GM12878 (cell line): ENCODE data around the gene IL5.

Experiments used
- ATF7 ChIP-seq: fragments of 450-650 bp; IDR thresholded peaks from 2 replicates; pipeline ENCODE4 v1.6.1; 2016; ENCODE audit warnings: low read depth, mild to moderate bottlenecking
- EGR1 ChIP-seq, 2 experiments: IDR thresholded peaks; 1 replicate in 1 of 2; 2 replicates in 1 of 2; pipeline ENCODE4 v1.6.1; 2011 to 2012; ENCODE audit warnings: low read depth in 2 of 2, low read length in 2 of 2, borderline replicate concordance in 1 of 2, mild to moderate bottlenecking in 1 of 2, moderate library complexity in 1 of 2
- EZH2 ChIP-seq: IDR thresholded peaks from 2 replicates; pipeline ENCODE4 v1.6.1; 2012; ENCODE audit warnings: low read depth, mild to moderate bottlenecking, control low read depth, inconsistent platforms, low read length, borderline replicate concordance; ENCODE audit not compliant: control insufficient read depth
- FOXK2 ChIP-seq: fragments of 450-650 bp; IDR thresholded peaks from 2 replicates; pipeline ENCODE4 v1.6.1; 2017; ENCODE audit warnings: mild to moderate bottlenecking, moderate library complexity
- HDAC6 ChIP-seq: fragments of 200-600 bp; sonication (generic); IDR thresholded peaks from one replicate; pipeline ENCODE4 v1.8.0; 2017; ENCODE audit warnings: antibody characterized with exemption; ENCODE audit not compliant: unreplicated experiment
- JUNB ChIP-seq: IDR thresholded peaks from 2 replicates; pipeline ENCODE4 v1.6.1; 2016; ENCODE audit warnings: antibody characterized with exemption, mild to moderate bottlenecking
- RAD21 ChIP-seq: IDR thresholded peaks from 2 replicates; pipeline ENCODE4 v1.6.1; 2011; ENCODE audit warnings: mild to moderate bottlenecking, low read depth, low read length, moderate library complexity; ENCODE audit not compliant: insufficient read depth
- RAD51 ChIP-seq: fragments of 450-650 bp; IDR thresholded peaks from 2 replicates; pipeline ENCODE4 v1.6.1; 2016; ENCODE audit warnings: moderate library complexity, mild to moderate bottlenecking, inconsistent platforms
- SIN3A ChIP-seq: IDR thresholded peaks from 2 replicates; pipeline ENCODE4 v1.6.1; 2012; ENCODE audit warnings: low read depth, low read length, improper control_type of control experiment
- ZNF274 ChIP-seq: IDR thresholded peaks from one replicate; pipeline ENCODE4 v1.8.0; 2011; ENCODE audit not compliant: insufficient read length, insufficient read depth
- TF ChIP-seq, protein P1 (sequence below), 3 experiments: IDR thresholded peaks in 2 of 3; conservative IDR thresholded peaks in 1 of 3; 2 replicates each; pipeline ENCODE4 v1.5.1; 2011; ENCODE audit warnings: low read depth in 3 of 3, low read length in 3 of 3, mild to moderate bottlenecking in 3 of 3, control low read depth in 2 of 3, moderate library complexity in 2 of 3, inconsistent platforms in 1 of 3, mixed read lengths in 1 of 3; ENCODE audit not compliant: control insufficient read depth in 2 of 3, insufficient read depth in 1 of 3; ENCODE audit errors: extremely low read depth in 1 of 3
- TF ChIP-seq, protein P2 (sequence below): IDR thresholded peaks from 2 replicates; pipeline ENCODE4 v1.6.1; 2012; ENCODE audit warnings: mild to moderate bottlenecking, low read depth, low read length

GRCh38 chr5:132501961-132502931 is 41.1 kb downstream of the IL5 start:
- TF ChIP-seq, protein P1, sequence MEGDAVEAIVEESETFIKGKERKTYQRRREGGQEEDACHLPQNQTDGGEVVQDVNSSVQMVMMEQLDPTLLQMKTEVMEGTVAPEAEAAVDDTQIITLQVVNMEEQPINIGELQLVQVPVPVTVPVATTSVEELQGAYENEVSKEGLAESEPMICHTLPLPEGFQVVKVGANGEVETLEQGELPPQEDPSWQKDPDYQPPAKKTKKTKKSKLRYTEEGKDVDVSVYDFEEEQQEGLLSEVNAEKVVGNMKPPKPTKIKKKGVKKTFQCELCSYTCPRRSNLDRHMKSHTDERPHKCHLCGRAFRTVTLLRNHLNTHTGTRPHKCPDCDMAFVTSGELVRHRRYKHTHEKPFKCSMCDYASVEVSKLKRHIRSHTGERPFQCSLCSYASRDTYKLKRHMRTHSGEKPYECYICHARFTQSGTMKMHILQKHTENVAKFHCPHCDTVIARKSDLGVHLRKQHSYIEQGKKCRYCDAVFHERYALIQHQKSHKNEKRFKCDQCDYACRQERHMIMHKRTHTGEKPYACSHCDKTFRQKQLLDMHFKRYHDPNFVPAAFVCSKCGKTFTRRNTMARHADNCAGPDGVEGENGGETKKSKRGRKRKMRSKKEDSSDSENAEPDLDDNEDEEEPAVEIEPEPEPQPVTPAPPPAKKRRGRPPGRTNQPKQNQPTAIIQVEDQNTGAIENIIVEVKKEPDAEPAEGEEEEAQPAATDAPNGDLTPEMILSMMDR (IDR thresholded peaks at IDR 0.05 in 2 of 3, conservative IDR thresholded peaks at IDR 0.05 in 1 of 3; ENCODE audit: control insufficient read depth in 2 of 3, extremely low read depth in 1 of 3, insufficient read depth in 1 of 3, low read depth in 3 of 3, low read length in 3 of 3), result no peak
- TF ChIP-seq SIN3A, result no peak
- no peak for TF ChIP-seq RAD51
- no peak for TF ChIP-seq RAD21
- TF ChIP-seq FOXK2, result no peak
- TF ChIP-seq ATF7, result no peak
- no peak for TF ChIP-seq JUNB
- TF ChIP-seq EZH2, result no peak
- TF ChIP-seq EGR1 (IDR thresholded peaks at IDR 0.05; ENCODE audit: borderline replicate concordance in 1 of 2, low read depth in 2 of 2, low read length in 2 of 2), result no peak
- no peak for TF ChIP-seq HDAC6
- no peak for TF ChIP-seq ZNF274
- TF ChIP-seq, protein P2, sequence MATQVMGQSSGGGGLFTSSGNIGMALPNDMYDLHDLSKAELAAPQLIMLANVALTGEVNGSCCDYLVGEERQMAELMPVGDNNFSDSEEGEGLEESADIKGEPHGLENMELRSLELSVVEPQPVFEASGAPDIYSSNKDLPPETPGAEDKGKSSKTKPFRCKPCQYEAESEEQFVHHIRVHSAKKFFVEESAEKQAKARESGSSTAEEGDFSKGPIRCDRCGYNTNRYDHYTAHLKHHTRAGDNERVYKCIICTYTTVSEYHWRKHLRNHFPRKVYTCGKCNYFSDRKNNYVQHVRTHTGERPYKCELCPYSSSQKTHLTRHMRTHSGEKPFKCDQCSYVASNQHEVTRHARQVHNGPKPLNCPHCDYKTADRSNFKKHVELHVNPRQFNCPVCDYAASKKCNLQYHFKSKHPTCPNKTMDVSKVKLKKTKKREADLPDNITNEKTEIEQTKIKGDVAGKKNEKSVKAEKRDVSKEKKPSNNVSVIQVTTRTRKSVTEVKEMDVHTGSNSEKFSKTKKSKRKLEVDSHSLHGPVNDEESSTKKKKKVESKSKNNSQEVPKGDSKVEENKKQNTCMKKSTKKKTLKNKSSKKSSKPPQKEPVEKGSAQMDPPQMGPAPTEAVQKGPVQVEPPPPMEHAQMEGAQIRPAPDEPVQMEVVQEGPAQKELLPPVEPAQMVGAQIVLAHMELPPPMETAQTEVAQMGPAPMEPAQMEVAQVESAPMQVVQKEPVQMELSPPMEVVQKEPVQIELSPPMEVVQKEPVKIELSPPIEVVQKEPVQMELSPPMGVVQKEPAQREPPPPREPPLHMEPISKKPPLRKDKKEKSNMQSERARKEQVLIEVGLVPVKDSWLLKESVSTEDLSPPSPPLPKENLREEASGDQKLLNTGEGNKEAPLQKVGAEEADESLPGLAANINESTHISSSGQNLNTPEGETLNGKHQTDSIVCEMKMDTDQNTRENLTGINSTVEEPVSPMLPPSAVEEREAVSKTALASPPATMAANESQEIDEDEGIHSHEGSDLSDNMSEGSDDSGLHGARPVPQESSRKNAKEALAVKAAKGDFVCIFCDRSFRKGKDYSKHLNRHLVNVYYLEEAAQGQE, result no peak
